Measurements from ENCODE around the gene HBA1. TPM values are rescaled to one million over a fixed set of nuclear protein-coding genes. Genes with fewer than 3 reads are reported as not detected.

The HBA1 gene
- total and polyA plus RNA-seq, 9 of the 15 experiments (the other 6 are each of a cell fraction or from before 2014, with no cell fraction given), result 128 to 2,388 (median 380) TPM

GRCh38 chr16:133716-134115 is 42.8 kb upstream of the HBA1 start:
- Histone ChIP-seq H3K36me3 (ENCODE audit: control insufficient read depth, insufficient read depth, low read length) (peaks cover 34% of the 10 kb centered on the region), H3K4me2 (ENCODE audit: insufficient read depth, low read length) (peak overlapping the region; percentile 34), H3K27me3 (ENCODE audit: control insufficient read depth in 2 of 2, insufficient read depth in 2 of 2, low read length in 2 of 2) (no peaks in the 10 kb centered on the region), H3K9me1 (ENCODE audit: control insufficient read depth, insufficient read depth, low read length) (no peaks in the 10 kb centered on the region), H4K20me1 (replicated peaks; ENCODE audit: control insufficient read depth, insufficient read depth, low read length) (no peaks in the 10 kb centered on the region), H3K27ac (ENCODE audit: extremely low read depth, low read depth, low read length) (peak overlapping the region; percentile 30; the same call in 1 of the 3 replicates), H3K4me1 (replicated peaks in 1 of 2; ENCODE audit: control insufficient read depth in 2 of 2, insufficient read depth in 2 of 2, low read length in 2 of 2) (peaks cover 37 to 41% of the 10 kb centered on the region in 2 experiments; a peak in 4 of 5 replicates), H3K4me3 (no peak overlapping the region), H3K9me3 (replicated peaks; ENCODE audit: control insufficient read depth, insufficient read depth, low read depth, low read length) (no peaks in the 10 kb centered on the region), H3K79me2 (ENCODE audit: control insufficient read depth, insufficient read depth, low read length) (peaks cover 87% of the 10 kb centered on the region), H3K9ac (ENCODE audit: insufficient read depth in 1 of 2, low read depth in 2 of 2, low read length in 2 of 2) (peak overlapping the region in 1 of 2 experiments; percentile 30; a peak in 1 of 4 replicates), H2AFZ (ENCODE audit: low read depth, low read length) (no peak overlapping the region)
- no TSS peak for BruUV-seq (replicated peaks)
- ChIA-PET CTCF (ENCODE audit: low intra/inter-chr PET ratio) (no interaction called here), POLR2A (interaction anchor here (0.6 to 1.0 kb wide), 2 partner anchors 11 to 898 kb away, joined by 4 read pairs; no protein-coding TSS in a partner anchor)
- 72% methylated on average over 2 of the region's 2 CpGs for WGBS (ENCODE audit: insufficient coverage, low coverage, missing lambda C conversion rate)
- TF ChIP-seq MEF2D (tag; conservative IDR thresholded peaks at IDR 0.05; ENCODE audit: low read depth) (no peak), CBFA2T3 (IDR thresholded peaks at IDR 0.05) (peak; percentile 36), RBM25 (IDR thresholded peaks at IDR 0.05; ENCODE audit: low read depth, low read length, severe bottlenecking) (peak; percentile 4)
- FAIRE-seq, result no peak
- DNase-seq (ENCODE audit: extremely low read depth in 1 of 4, low spot score in 3 of 4), result no peak
- ATAC-seq, result no peak
- in situ Hi-C loops (cut with MboI), result no loop called here
- intact Hi-C loops (cut with micrococcal nuclease), result no loop called here

- H3K4me2 ChIP-seq (ENCODE audit: insufficient read depth, low read length), result peak overlapping the region; percentile 93
- peak overlapping the region; percentile 47; the same call in 1 of the 2 replicates for H2AFZ ChIP-seq (ENCODE audit: low read depth, low read length)
- ChIA-PET POLR2A (interaction anchor here (0.8 kb wide), 1 partner anchor 15 kb away, joined by 3 read pairs; no protein-coding TSS in a partner anchor), CTCF (ENCODE audit: low intra/inter-chr PET ratio) (no interaction called here)
- DNase-seq (ENCODE audit: extremely low read depth in 1 of 4, low spot score in 3 of 4), result peak; percentile 51 to 76 (median 68)
- 0% methylated on average over 9 of the region's 30 CpGs for WGBS (ENCODE audit: insufficient coverage, low coverage, missing lambda C conversion rate)
- H3K9ac ChIP-seq (ENCODE audit: insufficient read depth in 1 of 2, low read depth in 2 of 2, low read length in 2 of 2), result peak overlapping the region; percentile 90 to 97
- in situ Hi-C loops (cut with MboI) (no loop called here), intact Hi-C loops (cut with micrococcal nuclease) (no loop called here)
- H4K20me1 ChIP-seq (replicated peaks; ENCODE audit: control insufficient read depth, insufficient read depth, low read length), result no peaks in the 10 kb centered on the region
- no peaks in the 10 kb centered on the region for H3K9me1 ChIP-seq (ENCODE audit: control insufficient read depth, insufficient read depth, low read length)
- no peaks in the 10 kb centered on the region for H3K27me3 ChIP-seq (ENCODE audit: control insufficient read depth in 2 of 2, insufficient read depth in 2 of 2, low read length in 2 of 2)
- FAIRE-seq, result no peak
- peaks cover 12% of the 10 kb centered on the region for H3K36me3 ChIP-seq (ENCODE audit: control insufficient read depth, insufficient read depth, low read length)
- H3K4me1 ChIP-seq (replicated peaks in 1 of 2; ENCODE audit: control insufficient read depth in 2 of 2, insufficient read depth in 2 of 2, low read length in 2 of 2), result peaks cover 26 to 46% of the 10 kb centered on the region in 2 experiments; a peak in 4 of 5 replicates
- peaks cover 51% of the 10 kb centered on the region for H3K79me2 ChIP-seq (ENCODE audit: control insufficient read depth, insufficient read depth, low read length)
- peak; percentile 52 for ATAC-seq
- BruUV-seq (replicated peaks), result no TSS peak
- no peaks in the 10 kb centered on the region for H3K9me3 ChIP-seq (replicated peaks; ENCODE audit: control insufficient read depth, insufficient read depth, low read depth, low read length)
- H3K4me3 ChIP-seq, result peak overlapping the region; percentile 74
- peak overlapping the region; percentile 96 for H3K27ac ChIP-seq (ENCODE audit: extremely low read depth, low read depth, low read length)
- TF ChIP-seq NEUROD1 (IDR thresholded peaks at IDR 0.05; ENCODE audit: borderline replicate concordance, low read depth, low read length, partially characterized antibody) (no peak), MCM7 (IDR thresholded peaks at IDR 0.05) (no peak), SMARCE1 (IDR thresholded peaks at IDR 0.05) (no peak), TBL1XR1 (IDR thresholded peaks at IDR 0.05; ENCODE audit: low read length in 2 of 2) (no peak), HOMEZ (CRISPR knock-in tag; IDR thresholded peaks at IDR 0.05) (no peak), EGR1 (conservative IDR thresholded peaks at IDR 0.05) (peak; percentile 42), CHAMP1 (IDR thresholded peaks at IDR 0.05) (no peak), SMAD4 (CRISPR knock-in tag; conservative IDR thresholded peaks at IDR 0.05) (0 out of 2 replicates have a peak, but pooled peaks have one; percentile 4), BCL6 (CRISPR knock-in tag; IDR thresholded peaks at IDR 0.05) (no peak), NRF1 (conservative IDR thresholded peaks at IDR 0.05 in 1 of 2, IDR thresholded peaks at IDR 0.05 in 1 of 2) (no peak)
Observed at GRCh38 chr16:138049-138417, 38.4 kb upstream of the HBA1 start.
